Thyroid gland (tissue), 4 donors: ENCODE results near the gene PDGFB. TPM values are rescaled to one million over a fixed set of nuclear protein-coding genes. Genes with fewer than 3 reads are reported as not detected.

Source experiments
- DNase-seq, 2 donors: peaks; one replicate each; pipeline ENCODE4 v3.0.0-alpha.2; 2019
- H3K27ac ChIP-seq, 3 donors: fragments of 200-600 bp; sonication (generic); 1 replicate in 2 of 3; 2 replicates in 1 of 3; pipeline ENCODE4 v1.5.1; 2016 to 2019; ENCODE audit warnings: mild to moderate bottlenecking in 1 of 3, moderate library complexity in 1 of 3
- H3K27me3 ChIP-seq: fragments of 200-600 bp; sonication (generic); one replicate; pipeline ENCODE4 v1.5.1; 2019
- H3K36me3 ChIP-seq, 2 donors: fragments of 200-600 bp; sonication (generic); one replicate each; pipeline ENCODE4 v1.5.1; 2016 to 2019
- H3K4me1 ChIP-seq, 2 donors: fragments of 200-600 bp; sonication (generic); one replicate each; pipeline ENCODE4 v1.5.1; 2017 to 2019
- H3K4me3 ChIP-seq, 3 donors: fragments of 200-600 bp; sonication (generic); replicated peaks in 1 of 3; 1 replicate in 2 of 3; 2 replicates in 1 of 3; pipeline ENCODE4 v1.5.1; 2016; ENCODE audit warnings: mild to moderate bottlenecking in 1 of 3
- H3K9me3 ChIP-seq: fragments of 200-600 bp; sonication (generic); one replicate; pipeline ENCODE4 v1.5.1; 2017
- CTCF ChIP-seq, 6 experiments: fragments of 200-600 bp in 3 of 6; fragments of 450-650 bp in 3 of 6; sonication (generic) in 3 of 6; IDR thresholded peaks; one replicate each; pipeline ENCODE4 v1.5.1; 2016 to 2019; ENCODE audit warnings: antibody characterized with exemption in 6 of 6, mild to moderate bottlenecking in 2 of 6, inconsistent platforms in 1 of 6, moderate library complexity in 1 of 6
- POLR2A ChIP-seq, 2 donors: fragments of 450-650 bp; IDR thresholded peaks; one replicate each; pipeline ENCODE4 v1.6.1; 2017; ENCODE audit warnings: antibody characterized with exemption in 2 of 2, mild to moderate bottlenecking in 2 of 2, moderate library complexity in 1 of 2
- WGBS, 2 donors: methylation state at CpG; one replicate each; pipeline ENCODE4 v1.1.5; 2017; 5-methylcytosine and 5-hydroxymethylcytosine counted together
- intact Hi-C: fragments of 100-400 bp; cut with DNase I; formaldehyde crosslinking; loops from one replicate; pipeline ENCODE4 v1.15.1; 2023
- total RNA-seq, 4 donors: library from RNA; depleted of rRNA; stranded (reverse); fragments of >200 nt; gene quantifications; one replicate each; pipeline ENCODE4 v1.2.3, GENCODE V29; 2016

Gene PDGFB
- total RNA-seq, 4 donors from 2014 or later, result 3.6 to 10.5 (median 3.9) TPM

GRCh38 chr22:39182478-39183030 lies 62.2 kb downstream of the PDGFB start:
- H3K4me3 ChIP-seq, result no peak overlapping the region
- no peaks in the 10 kb centered on the region for H3K9me3 ChIP-seq
- H3K27me3 ChIP-seq, result no peaks in the 10 kb centered on the region
- no peak overlapping the region for H3K27ac ChIP-seq
- H3K36me3 ChIP-seq, result no peaks in the 10 kb centered on the region
- intact Hi-C loops, result no loop called here
- H3K4me1 ChIP-seq, result peaks cover 0 to 6% of the 10 kb centered on the region in 2 donors
- TF ChIP-seq CTCF (IDR thresholded peaks at IDR 0.05) (no peak), POLR2A (IDR thresholded peaks at IDR 0.05) (no peak)
- no peak for DNase-seq
- 95% methylated on average over 6 of the region's 6 CpGs for WGBS, 2 donors

- H3K4me1 ChIP-seq, result peaks cover 4 to 14% of the 10 kb centered on the region in 2 donors
- no peaks in the 10 kb centered on the region for H3K9me3 ChIP-seq
- no peaks in the 10 kb centered on the region for H3K36me3 ChIP-seq
- 68 to 100% methylated on average over 3 to 5 of the region's 5 CpGs for WGBS, 2 donors
- TF ChIP-seq CTCF (IDR thresholded peaks at IDR 0.05) (no peak), POLR2A (IDR thresholded peaks at IDR 0.05) (no peak)
- no peaks in the 10 kb centered on the region for H3K27me3 ChIP-seq
- DNase-seq, result no peak
- H3K27ac ChIP-seq, result no peak overlapping the region
- intact Hi-C loops, result no loop called here
- H3K4me3 ChIP-seq, result no peak overlapping the region
Measured at GRCh38 chr22:39181778-39182177, 63.0 kb downstream of the PDGFB start.

- intact Hi-C loops, result no loop called here
- Histone ChIP-seq H3K27ac (no peak overlapping the region), H3K9me3 (no peaks in the 10 kb centered on the region), H3K36me3 (no peaks in the 10 kb centered on the region), H3K4me1 (peaks cover 8 to 18% of the 10 kb centered on the region in 2 donors), H3K4me3 (no peak overlapping the region), H3K27me3 (no peaks in the 10 kb centered on the region)
- WGBS, 2 donors, result 95 to 99% methylated on average over 8 of the region's 8 CpGs
- DNase-seq, result no peak
- no peak for TF ChIP-seq CTCF (IDR thresholded peaks at IDR 0.05)
- no peak for TF ChIP-seq POLR2A (IDR thresholded peaks at IDR 0.05)
Measured at GRCh38 chr22:39181356-39181755, 63.4 kb downstream of the PDGFB start.

GRCh38 chr22:39179841-39180335 lies 64.9 kb downstream of the PDGFB start:
- Histone ChIP-seq H3K4me1 (peaks cover 22 to 32% of the 10 kb centered on the region in 2 donors), H3K27me3 (no peaks in the 10 kb centered on the region), H3K9me3 (no peaks in the 10 kb centered on the region), H3K27ac (no peak overlapping the region), H3K4me3 (no peak overlapping the region), H3K36me3 (no peaks in the 10 kb centered on the region)
- intact Hi-C loops, result loop anchor here (10.0 kb wide), 2 partner anchors 55 to 325 kb away; partner anchors contain the start of gene MIEF1
- WGBS, 2 donors, result 77 to 79% methylated on average over 21 of the region's 21 CpGs
- DNase-seq, result no peak
- TF ChIP-seq POLR2A (IDR thresholded peaks at IDR 0.05) (no peak), CTCF (IDR thresholded peaks at IDR 0.05) (no peak)

GRCh38 chr22:39179401-39179827 lies 65.4 kb downstream of the PDGFB start:
- H3K36me3 ChIP-seq, result no peaks in the 10 kb centered on the region
- TF ChIP-seq CTCF (IDR thresholded peaks at IDR 0.05), result no peak
- TF ChIP-seq POLR2A (IDR thresholded peaks at IDR 0.05), result no peak
- H3K9me3 ChIP-seq, result no peaks in the 10 kb centered on the region
- no peak overlapping the region for H3K4me3 ChIP-seq
- H3K4me1 ChIP-seq, result peaks cover 27 to 37% of the 10 kb centered on the region in 2 donors
- 87% methylated on average over 6 of the region's 6 CpGs for WGBS, 2 donors
- H3K27ac ChIP-seq, result no peak overlapping the region
- DNase-seq, result no peak
- H3K27me3 ChIP-seq, result no peaks in the 10 kb centered on the region
- intact Hi-C loops, result loop anchor here (10.0 kb wide), 2 partner anchors 55 to 325 kb away; partner anchors contain the start of gene MIEF1
